NCI-H146 (cell line): ENCODE measurements around the gene SLC49A3.
"Not testable (repeated sequence)": the region's sequence is repeated elsewhere in the genome, so short reads cannot be mapped to it uniquely, and the experiment has no call there.

Experiments
- DNase-seq: peaks from one replicate; lab custom pipeline; 2025; lab: John Stamatoyannopoulos, UW

SLC49A3 gene

GRCh38 chr4:703336-704197 is 14.6 kb upstream of the SLC49A3 start:
- DNase-seq = no peak

DNA sequence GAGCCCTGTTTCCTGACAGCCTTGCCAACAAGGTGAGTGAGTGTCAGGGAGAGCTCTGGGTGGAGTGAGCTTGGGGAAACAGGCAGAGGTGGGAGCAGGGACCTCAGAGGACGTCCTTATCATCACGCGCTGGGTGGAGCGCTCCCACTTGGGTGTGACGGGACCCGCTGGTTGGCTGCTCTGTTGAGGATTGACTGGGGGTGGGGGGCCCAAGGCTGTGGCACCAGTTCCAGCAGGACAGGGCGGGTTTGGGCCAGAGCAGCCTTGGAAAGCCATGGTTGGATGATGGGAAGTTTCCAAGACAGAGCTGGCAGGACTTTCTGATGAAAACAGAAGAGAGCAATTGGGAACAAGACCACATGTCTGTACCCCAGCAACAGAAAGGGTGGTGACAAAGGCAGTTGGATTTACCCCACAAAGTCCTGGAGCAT is 13.7 kb upstream of the SLC49A3 start:
- DNase-seq = no peak

DNA sequence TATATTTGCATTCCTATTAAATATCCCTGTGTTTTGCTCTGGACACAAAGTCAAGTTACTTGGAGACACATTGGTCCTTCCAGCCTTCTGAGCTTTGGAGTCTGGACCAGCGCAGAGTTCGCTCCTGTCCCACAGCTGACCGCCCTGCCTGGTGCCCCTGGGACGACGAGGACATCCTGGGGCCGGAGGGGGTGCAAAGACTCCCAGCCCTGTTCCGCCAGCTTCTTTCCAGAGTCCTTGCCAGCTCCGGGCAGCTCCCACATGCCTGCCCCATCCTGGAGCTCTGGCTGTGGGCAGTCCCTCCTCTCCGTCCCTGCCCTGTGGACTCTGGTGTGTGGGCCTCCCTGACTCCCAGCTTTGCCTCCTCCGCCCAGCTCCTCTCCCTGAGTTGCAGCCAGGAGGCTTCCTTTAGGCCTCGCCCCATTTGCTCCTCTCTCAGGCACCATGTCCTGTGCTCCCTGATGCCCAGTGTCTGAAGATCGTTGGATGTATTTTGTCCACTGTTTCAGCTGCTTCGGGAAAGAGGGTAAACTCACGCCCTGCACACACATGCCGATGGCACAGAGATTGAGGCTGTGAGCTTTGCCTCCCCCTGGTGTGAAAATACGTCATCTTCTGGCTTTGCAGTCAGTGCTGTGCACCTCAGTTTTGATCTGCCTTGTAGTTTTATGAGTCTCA is 11.8 kb upstream of the SLC49A3 start:
- no peak for DNase-seq

DNA sequence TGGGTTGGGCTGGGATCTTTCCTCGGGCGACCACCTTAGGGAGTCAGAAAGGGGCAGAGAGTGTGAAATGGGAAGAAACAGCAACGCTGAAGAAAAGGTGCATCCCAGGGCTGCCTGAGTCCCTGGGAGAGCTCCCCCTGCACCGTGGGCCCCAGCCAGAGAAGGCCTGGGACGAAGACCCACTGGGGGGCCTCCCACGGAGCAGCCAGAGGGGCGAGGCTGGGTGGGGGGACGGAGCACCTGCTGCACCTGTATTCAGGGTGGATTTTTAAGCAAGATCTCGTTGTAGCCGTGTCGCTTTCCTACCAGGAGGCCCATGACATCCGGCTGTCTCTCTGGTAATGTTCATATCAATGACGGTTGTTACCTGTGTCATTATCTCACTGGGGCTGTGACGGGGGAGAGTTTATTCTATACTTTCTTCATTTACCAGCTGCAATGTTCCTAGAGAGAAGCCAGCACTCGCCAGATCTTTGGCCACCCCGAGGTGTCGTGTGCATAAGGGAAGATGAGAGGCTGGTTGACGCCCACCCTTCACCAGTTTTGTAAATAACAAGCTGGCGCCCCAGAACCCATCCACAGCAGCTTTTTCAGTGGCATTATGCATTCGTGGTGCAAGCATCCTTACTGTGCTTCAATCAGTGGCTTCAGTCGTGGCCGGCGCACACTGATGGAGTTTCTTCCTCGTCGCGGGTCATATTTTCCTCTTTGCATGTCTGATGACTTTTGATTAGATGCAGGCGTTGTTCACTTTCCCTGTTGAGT is 11.0 kb upstream of the SLC49A3 start:
- DNase-seq = no peak

DNA sequence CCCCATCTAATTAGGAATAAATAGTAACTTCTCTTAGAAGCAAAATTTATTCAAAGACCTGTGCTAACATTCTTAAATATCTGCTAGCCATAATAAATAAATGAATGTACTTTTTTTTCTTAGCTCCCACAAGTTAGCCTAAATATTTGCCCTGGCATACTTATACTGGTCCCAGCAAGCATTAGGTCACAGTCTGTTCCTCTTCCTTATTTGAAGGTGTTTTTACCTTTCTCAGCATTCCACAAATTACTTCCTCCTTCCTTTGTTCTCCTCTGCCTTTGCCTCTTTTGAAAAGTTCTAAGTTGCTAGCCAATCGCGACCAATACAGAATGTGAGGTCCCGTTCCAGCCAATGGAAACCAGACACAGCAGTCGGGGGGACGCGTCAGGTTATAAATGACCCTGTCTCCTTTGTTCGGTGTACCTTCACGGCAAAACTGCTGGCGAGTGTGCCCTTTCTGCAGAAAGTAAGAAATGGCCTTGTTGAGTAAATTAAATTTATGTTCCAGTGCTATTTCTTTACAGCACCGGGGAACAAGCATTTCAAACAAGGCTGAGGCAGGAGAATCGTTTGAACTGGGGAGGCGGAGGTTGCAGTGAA is 5.5 kb upstream of the SLC49A3 start:
- DNase-seq = not testable (repeated sequence)

DNA sequence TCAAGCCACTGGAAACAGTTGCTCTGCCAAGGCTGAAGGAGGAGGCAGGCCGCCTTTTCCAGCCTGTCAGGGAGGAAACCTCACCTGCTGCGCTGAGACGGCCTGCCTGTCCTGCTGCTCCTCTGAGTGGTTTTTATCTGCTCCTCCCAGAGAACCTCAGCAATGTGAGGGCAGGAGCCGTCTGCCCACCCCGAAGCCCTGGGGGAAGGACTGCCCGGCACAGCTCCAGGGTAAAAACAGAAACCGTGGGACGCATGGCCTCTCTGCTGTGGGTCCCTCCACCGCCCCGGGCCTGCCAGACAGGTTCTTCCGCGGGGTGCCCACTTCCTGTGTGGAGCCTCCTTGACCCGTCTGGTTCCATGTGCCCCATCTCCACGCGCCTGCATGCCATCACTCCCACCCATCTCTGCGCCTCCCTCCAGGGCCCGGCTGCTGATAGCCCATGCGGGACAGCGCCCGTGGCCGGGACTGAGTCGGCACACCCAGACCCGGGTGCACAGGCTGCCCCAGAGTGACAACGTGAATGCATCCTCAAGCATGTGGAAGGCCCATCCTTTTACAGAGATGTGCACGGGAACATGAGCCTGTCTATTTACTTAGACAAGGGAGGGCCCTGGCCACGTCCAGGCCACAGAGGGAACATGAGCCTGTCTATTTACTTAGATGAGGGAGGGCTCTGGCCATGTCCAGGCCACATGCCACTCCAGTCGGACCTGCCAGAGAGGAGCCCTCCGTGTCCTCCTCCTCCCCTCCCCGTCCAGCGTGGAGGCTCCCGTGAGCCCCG is 4.0 kb upstream of the SLC49A3 start:
- DNase-seq = peak; percentile 36

DNA sequence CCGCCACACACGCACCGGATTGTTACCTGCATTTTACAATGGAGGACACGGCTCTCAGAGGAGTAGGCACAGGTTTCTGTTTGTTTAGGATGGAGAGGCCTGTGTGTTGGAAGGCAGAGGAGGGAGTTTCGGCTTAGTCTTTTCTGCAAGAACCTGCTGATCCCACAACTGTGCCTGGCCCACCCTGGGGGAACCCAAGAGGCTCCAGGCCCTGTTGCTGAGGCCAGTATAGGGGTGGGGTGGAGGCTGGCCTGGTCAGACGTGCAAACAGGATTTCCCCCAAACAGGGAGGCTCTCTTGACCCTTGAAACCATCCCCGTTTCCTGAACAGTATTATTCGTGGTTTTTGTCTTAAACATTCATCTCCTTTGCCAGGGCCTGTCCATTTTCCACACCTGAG is 772 bp upstream of the SLC49A3 start:
- DNase-seq = no peak

DNA sequence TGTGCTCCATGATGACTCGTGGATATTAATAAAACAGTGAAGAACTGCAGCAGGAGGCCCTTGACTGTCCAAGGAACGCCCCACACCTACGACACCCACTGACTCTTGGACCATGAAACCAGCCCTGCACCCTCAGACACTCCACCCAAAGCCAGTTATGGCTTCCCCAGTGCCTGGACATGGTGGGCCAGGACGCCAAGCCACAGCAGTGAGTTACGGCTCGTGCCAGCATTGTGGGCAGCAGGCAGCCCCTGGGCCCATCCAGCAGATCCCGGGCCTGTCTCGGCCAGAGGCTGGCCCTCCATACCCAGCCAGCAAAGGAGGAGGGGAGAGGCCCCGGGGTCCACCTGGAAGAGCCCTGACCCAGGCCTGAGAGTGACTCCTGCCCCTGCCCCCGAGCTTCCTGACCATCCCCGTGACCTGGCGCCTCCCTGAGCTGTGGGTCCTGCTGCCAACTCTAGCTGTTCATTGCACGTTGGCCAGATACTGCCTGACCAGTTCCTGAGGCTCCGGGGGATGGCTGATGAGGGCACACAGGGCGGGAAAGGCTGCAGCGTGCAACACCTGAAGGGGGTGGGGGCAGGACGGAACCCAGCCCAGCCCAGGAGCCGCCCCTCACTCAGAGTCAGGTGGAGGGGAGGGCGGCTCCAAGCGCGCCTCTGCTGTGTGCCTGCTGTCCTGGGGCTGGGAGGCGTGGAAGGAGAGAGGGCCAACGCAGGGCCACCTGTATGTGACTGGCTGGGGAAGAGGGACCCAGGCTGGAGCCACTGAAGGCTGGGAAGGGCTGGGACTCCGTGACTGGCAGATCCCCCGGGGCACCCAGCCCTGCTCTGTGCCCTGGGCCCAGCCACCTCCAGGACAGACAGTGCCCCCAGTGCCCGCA is 739 bp downstream of the SLC49A3 start:
- no peak for DNase-seq

DNA sequence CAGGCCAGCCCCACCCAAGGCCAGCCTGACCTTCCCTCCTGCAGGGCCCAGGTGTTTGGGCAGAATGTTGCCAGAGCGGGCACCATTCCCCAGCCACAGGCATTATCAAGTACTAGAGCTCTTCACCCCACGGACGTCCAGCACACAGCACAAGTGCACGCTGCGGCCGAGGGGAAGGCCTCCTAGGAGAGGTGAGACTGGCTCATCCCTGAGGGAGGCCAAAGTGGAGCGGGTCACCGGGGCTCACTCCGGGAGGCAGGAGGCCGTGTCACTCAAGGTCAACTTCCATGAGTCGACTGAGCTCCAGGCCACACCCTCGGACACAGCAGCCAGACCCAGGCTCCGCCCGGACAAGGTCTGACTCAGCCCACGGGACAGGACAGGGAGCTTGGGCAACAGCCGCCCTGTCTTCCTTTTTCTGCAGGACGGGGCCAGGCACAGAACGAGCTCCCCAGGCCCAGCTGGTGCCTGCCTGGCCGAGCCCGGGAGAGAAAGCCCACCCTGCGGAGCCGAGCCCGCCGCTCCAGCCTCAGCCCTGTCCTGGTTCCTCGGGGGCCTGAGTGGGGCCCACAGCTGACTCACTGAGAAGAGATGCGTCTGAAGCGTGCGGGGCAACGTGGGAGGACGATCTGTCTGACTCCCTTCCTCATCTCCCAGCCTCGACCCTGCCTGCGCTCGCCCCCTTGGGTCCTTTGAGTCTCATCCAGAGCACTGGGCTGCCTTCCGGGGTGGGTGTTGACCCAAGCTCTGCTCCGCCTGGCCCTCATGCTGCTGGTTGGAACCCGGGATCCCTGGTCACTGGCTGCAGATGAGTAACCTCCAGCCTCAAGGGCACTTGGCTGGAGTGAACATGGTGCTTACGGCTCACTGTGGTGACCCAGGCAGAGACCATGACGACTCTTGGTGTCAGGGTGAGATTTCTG is 1.6 kb downstream of the SLC49A3 start:
- DNase-seq = no peak

- DNase-seq = no peak
Observed at GRCh38 chr4:686413-687040, 2.4 kb downstream of the SLC49A3 start.

DNA sequence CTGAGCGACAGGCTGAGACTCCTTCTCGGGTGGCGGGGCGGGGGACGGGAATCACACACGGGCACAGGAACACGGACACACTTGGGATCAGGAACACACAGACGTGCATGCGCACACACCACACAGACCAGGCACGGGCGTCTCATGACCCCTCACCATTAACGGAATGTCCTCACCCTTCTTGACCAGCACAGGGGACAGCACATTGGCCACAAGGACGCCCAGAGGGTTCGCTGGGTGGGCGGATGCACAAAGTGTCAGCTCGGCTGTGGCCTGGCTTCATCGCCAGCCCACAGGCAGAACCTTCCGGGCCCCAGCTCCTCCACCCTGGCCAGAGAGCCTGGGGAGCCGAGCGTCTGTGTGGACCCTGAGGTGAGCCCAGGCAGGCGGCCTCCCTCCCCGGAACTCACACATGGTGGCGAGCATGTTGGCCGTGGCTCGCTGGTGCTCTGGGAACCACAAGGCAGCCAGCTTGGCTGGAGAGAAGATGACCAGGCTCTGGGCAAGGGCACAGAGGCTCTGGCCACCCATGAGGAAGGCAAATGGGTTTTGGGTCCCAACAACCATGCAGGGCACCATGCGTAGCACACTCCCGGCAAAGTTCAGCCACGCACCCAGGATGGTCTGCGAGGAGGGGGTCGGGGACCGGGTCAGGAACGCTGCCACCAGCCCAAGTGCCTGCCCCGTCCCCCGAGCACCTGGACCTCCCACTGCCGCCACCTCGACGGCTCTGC is 3.1 kb downstream of the SLC49A3 start:
- DNase-seq = no peak

GRCh38 chr4:684623-685327 is 4.2 kb downstream of the SLC49A3 start:
- DNase-seq = no peak

- DNase-seq = peak; percentile 42
Observed at GRCh38 chr4:683982-684622, 4.8 kb downstream of the SLC49A3 start.

DNA sequence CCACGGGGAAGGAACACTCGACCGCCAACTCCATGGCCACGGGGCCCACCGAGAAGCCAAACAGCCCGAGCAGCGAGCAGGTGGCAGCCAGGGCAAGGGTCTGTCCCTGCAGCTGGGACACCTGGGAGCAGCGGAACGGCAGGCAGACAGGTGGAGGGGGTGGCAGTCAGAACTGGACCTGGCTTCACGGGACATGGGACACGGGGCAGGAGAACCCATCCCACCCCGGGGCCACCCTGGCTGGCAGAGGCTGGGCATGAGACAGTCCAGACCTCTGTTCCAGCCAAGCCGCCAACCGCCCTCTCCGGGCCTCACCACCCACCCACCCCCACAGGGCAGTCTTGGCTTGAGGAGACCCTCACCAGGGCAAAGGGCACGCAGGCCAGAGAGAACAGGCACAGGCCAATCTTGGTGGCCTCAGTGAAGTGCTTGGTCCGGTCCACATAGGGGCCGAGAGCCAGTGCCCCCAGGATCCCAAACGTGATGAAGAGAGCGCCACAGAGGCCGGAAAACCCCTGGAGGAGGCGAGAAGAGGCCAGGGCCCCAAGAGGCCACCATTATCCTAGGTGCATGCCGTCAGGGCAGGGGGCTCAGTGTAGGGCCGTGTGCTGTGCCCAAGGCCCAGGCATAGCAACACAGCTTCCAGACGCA is 5.6 kb downstream of the SLC49A3 start:
- DNase-seq = no peak

DNA sequence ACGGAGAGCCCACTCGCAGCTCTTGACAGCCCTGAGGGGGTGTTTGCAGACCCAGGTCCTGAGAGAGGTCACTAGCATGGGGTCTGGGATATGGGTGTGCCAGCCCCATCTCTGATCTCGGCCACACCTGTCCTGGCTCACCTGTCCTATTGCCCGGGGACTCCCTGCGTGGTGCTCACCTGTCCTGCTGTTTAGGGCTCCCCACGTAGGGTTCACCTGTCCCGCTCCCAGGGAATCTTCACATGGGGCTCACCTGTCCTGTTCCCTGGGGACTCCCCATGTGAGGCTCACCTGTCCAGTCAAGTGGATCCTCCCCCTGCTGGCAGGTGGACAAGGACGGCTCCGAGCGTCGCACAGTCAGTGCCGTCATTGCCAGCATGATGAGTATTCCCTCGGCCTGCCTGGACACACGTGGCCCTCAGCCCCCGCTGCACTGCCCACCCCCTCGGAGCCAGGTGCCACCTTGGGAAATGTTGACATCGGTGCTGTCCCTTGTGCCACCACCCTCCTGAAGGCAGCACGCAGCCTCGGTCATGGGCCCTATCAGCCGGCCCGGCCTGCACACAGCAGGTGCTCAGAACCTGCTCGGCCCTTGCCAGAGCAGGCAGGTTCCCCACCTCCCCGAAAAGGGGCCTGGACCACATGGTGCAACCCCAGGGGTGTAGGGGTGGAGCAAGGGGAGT is 6.3 kb downstream of the SLC49A3 start:
- DNase-seq = peak; percentile 90
